IMR-90 (cell line): ENCODE data around the gene OSTF1. TPM values are rescaled to one million over a fixed set of nuclear protein-coding genes. Genes with fewer than 3 reads are reported as not detected.

Experiments
- ATAC-seq: fragments of 200-7000 bp; cut with Tn5 transposase; 2 replicates; pipeline ENCODE4 v1.9.1; 2020; ENCODE audit warnings: low read depth, mild to moderate bottlenecking, moderate library complexity
- BruUV-seq: library from RNA; stranded (reverse); fragments of 400-500 nt; replicated peaks from 2 replicates; lab custom pipeline; 2021; lab: Mats Ljungman, UMichigan
- CTCF ChIA-PET: fragments of 300-600 bp; formaldehyde crosslinking; extraction: SDS; loops from one replicate; lab custom pipeline; 2021; ENCODE audit warnings: antibody characterized with exemption; lab: Yijun Ruan, JAX
- POLR2A ChIA-PET: fragments of 300-600 bp; sonication (Branson Sonifier 250); formaldehyde crosslinking; loops from one replicate; lab custom pipeline; 2022; ENCODE audit warnings: antibody characterized with exemption; ENCODE audit not compliant: unreplicated experiment; lab: Charles Lee
- DNase-seq: peaks from one replicate; pipeline ENCODE4 v3.0.0; 2013
- H2AFZ ChIP-seq: replicated peaks from 2 replicates; pipeline ENCODE3; 2013; ENCODE audit warnings: low read length, mild to moderate bottlenecking; ENCODE audit not compliant: poor library complexity
- H2AK5ac ChIP-seq: 2 replicates; pipeline ENCODE4 v1.6.1; 2013; ENCODE audit warnings: low read depth, low read length, inconsistent platforms
- H2AK9ac ChIP-seq: replicated peaks from 2 replicates; pipeline ENCODE3; 2013; ENCODE audit warnings: mild to moderate bottlenecking, low read depth, low read length, moderate library complexity; ENCODE audit not compliant: poor library complexity
- H2BK120ac ChIP-seq: 2 replicates; pipeline ENCODE4 v1.6.1; 2013; ENCODE audit warnings: low read depth, low read length, inconsistent platforms
- H2BK15ac ChIP-seq: 3 replicates; pipeline ENCODE4 v1.6.1; 2013; ENCODE audit warnings: low read depth, low read length, inconsistent platforms
- H2BK20ac ChIP-seq: 2 replicates; pipeline ENCODE4 v1.6.1; 2013; ENCODE audit warnings: low read depth, mild to moderate bottlenecking, inconsistent platforms, low read length, moderate library complexity
- H2BK5ac ChIP-seq: 2 replicates; pipeline ENCODE4 v1.6.1; 2013; ENCODE audit warnings: mild to moderate bottlenecking, low read depth, low read length, inconsistent platforms; ENCODE audit not compliant: poor library complexity, severe bottlenecking
- H3K14ac ChIP-seq: replicated peaks from 2 replicates; pipeline ENCODE4 v1.6.1; 2013; ENCODE audit warnings: low read depth, low read length, inconsistent platforms
- H3K18ac ChIP-seq: 2 replicates; pipeline ENCODE4 v1.6.1; 2013; ENCODE audit warnings: low read depth, low read length, control low read depth
- H3K23ac ChIP-seq: 2 replicates; pipeline ENCODE4 v1.6.1; 2013; ENCODE audit warnings: low read depth, low read length, inconsistent platforms
- H3K27ac ChIP-seq: 2 replicates; pipeline ENCODE4 v1.5.1; 2013; ENCODE audit warnings: mild to moderate bottlenecking, control low read depth, low read length; ENCODE audit not compliant: insufficient read depth
- H3K27me3 ChIP-seq: 2 replicates; pipeline ENCODE4 v1.6.1; 2013; ENCODE audit warnings: low read length; ENCODE audit not compliant: control insufficient read depth, insufficient read depth
- H3K36me3 ChIP-seq: 2 replicates; pipeline ENCODE4 v1.6.1; 2013; ENCODE audit warnings: low read length, mixed read lengths; ENCODE audit not compliant: control insufficient read depth, insufficient read depth
- H3K4ac ChIP-seq: 2 replicates; pipeline ENCODE4 v1.6.1; 2013; ENCODE audit warnings: low read depth, low read length, inconsistent platforms
- H3K4me1 ChIP-seq: 2 replicates; pipeline ENCODE4 v1.6.1; 2013; ENCODE audit warnings: low read length, mixed read lengths; ENCODE audit not compliant: control insufficient read depth, insufficient read depth
- H3K4me2 ChIP-seq: 2 replicates; pipeline ENCODE4 v1.6.1; 2013; ENCODE audit warnings: low read depth, mild to moderate bottlenecking, control low read depth, low read length, moderate library complexity
- H3K4me3 ChIP-seq: 2 replicates; pipeline ENCODE4 v1.5.1; 2013; ENCODE audit warnings: low read depth, mild to moderate bottlenecking, control low read depth, low read length, moderate library complexity; ENCODE audit not compliant: insufficient read depth
- H3K56ac ChIP-seq: 2 replicates; pipeline ENCODE4 v1.6.1; 2013; ENCODE audit warnings: low read length, inconsistent platforms; ENCODE audit not compliant: insufficient read depth; ENCODE audit errors: extremely low read depth
- H3K79me1 ChIP-seq, 2 experiments: 2 replicates each; pipeline ENCODE4 v1.6.1; 2013; ENCODE audit warnings: low read length in 2 of 2, inconsistent platforms in 1 of 2, low read depth in 1 of 2
- H3K9ac ChIP-seq: 2 replicates; pipeline ENCODE4 v1.6.1; 2013; ENCODE audit warnings: low read depth, low read length, control low read depth
- H3K9me1 ChIP-seq: 2 replicates; pipeline ENCODE4 v1.6.1; 2013; ENCODE audit warnings: low read length, inconsistent platforms; ENCODE audit not compliant: insufficient read depth
- H3K9me3 ChIP-seq: 2 replicates; pipeline ENCODE4 v1.6.1; 2013; ENCODE audit warnings: low read length; ENCODE audit not compliant: control insufficient read depth, insufficient read depth
- H4K20me1 ChIP-seq: 2 replicates; pipeline ENCODE4 v1.6.1; 2013; ENCODE audit warnings: low read length, inconsistent platforms; ENCODE audit not compliant: insufficient read depth
- H4K5ac ChIP-seq: 2 replicates; pipeline ENCODE4 v1.6.1; 2013; ENCODE audit warnings: mild to moderate bottlenecking, low read depth, low read length, control low read depth
- H4K8ac ChIP-seq, 2 experiments: 2 replicates each; pipeline ENCODE4 v1.6.1; 2013; ENCODE audit warnings: low read depth in 2 of 2, low read length in 2 of 2, control low read depth in 1 of 2, inconsistent platforms in 1 of 2
- H4K91ac ChIP-seq: 2 replicates; pipeline ENCODE4 v1.6.1; 2013; ENCODE audit warnings: low read depth, low read length, inconsistent platforms; ENCODE audit not compliant: insufficient read depth
- CEBPB ChIP-seq: IDR thresholded peaks from 2 replicates; pipeline ENCODE4 v1.6.1; 2012; ENCODE audit warnings: low read depth, low read length, improper control_type of control experiment
- CHD1 ChIP-seq: IDR thresholded peaks from 2 replicates; pipeline ENCODE4 v1.6.1; 2012; ENCODE audit warnings: low read depth, low read length, improper control_type of control experiment
- FOS ChIP-seq: fragments of 150-350 bp; IDR thresholded peaks from 2 replicates; pipeline ENCODE4 v1.6.1; 2016; ENCODE audit warnings: low read depth, low read length
- POLR2A ChIP-seq: IDR thresholded peaks from 2 replicates; pipeline ENCODE4 v1.6.1; 2012; ENCODE audit warnings: mild to moderate bottlenecking, low read depth, low read length
- RCOR1 ChIP-seq: IDR thresholded peaks from 2 replicates; pipeline ENCODE4 v1.6.1; 2012; ENCODE audit warnings: mild to moderate bottlenecking, low read length, improper control_type of control experiment; ENCODE audit not compliant: insufficient replicate concordance
- WGBS, 2 experiments: methylation state at CpG; one replicate each; pipeline versions ENCODE4 v1.1.5 to v1.1.7; 2013; ENCODE audit warnings: missing lambda C conversion rate in 2 of 2; ENCODE audit not compliant: insufficient read length in 1 of 2; ENCODE audit errors: extremely low coverage in 2 of 2; 5-methylcytosine and 5-hydroxymethylcytosine counted together
- dilution Hi-C: fragments of 300-500 bp; cut with HindIII; formaldehyde crosslinking; loops from one replicate; pipeline ENCODE4 v1.14.3; 2018; ENCODE audit warnings: low sequenced_read_pairs; ENCODE audit not compliant: unreplicated experiment
- in situ Hi-C: fragments of 300-500 bp; cut with MboI; formaldehyde crosslinking; loops from 3 replicates; pipeline ENCODE4 v1.14.3; 2019; ENCODE audit warnings: low sequenced_read_pairs, inconsistent platforms, mixed read lengths
- intact Hi-C: fragments of 100-400 bp; cut with micrococcal nuclease; formaldehyde crosslinking; loops from 2 replicates; pipeline ENCODE4 v1.10.0; 2022
- polyA plus RNA-seq, 3 experiments: library from polyadenylated mRNA; depleted of rRNA; stranded (reverse); fragments of >200 nt; gene quantifications; 2 replicates each; pipeline ENCODE4 v1.2.3, GENCODE V29; 2012; ENCODE audit warnings: low replicate concordance in 1 of 3
- total RNA-seq: library from RNA; depleted of rRNA; stranded (reverse); fragments of >200 nt; gene quantifications from 2 replicates; pipeline ENCODE4 v1.2.3, GENCODE V29; 2012
- TF ChIP-seq, protein P1 (sequence below): fragments of 150-350 bp; IDR thresholded peaks from 2 replicates; pipeline ENCODE4 v1.6.1; 2016; ENCODE audit warnings: low read depth, mild to moderate bottlenecking, low read length, moderate library complexity, borderline replicate concordance
- TF ChIP-seq, protein P2 (sequence below): conservative IDR thresholded peaks from 2 replicates; pipeline ENCODE4 v1.5.1; 2012; ENCODE audit warnings: mild to moderate bottlenecking, low read depth, low read length, improper control_type of control experiment

OSTF1 gene
- total and polyA plus RNA-seq, 2 of the 4 experiments (the other 2 are of a cell fraction) = 17.1 to 41.6 TPM

DNA sequence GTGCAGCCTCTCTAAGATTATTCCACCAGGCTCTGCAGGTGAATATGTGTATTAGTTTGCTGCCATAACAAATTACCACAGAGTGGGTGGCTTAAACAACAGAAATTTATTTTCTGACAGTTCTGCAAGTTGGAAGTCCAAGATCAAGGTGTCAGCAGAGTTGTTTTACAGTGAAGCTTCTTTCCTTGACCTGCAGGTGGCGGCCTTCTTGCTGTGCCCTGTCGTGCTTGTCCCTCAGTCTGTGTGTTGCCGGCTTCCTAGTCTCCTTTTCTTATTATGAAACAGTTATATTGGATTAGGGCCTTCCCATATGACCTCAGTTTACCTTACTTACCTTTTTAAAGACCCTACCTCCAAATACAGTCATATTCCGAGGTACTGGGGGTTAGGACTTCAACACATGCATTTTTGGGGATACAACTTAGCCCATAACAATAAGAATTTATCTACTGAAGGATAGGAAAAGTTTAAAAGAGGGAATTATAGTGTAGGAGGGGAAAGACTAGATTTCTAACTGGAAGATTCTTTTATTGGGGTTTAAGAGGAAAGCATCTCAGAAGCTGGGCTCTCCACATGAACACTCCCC lies 97.4 kb downstream of the OSTF1 start:
- Histone ChIP-seq H3K4ac (no peak overlapping the region), H3K56ac (no peak overlapping the region), H3K79me1 (no peaks in the 10 kb centered on the region), H3K9ac (no peak overlapping the region), H4K91ac (no peak overlapping the region), H3K36me3 (no peaks in the 10 kb centered on the region), H2BK5ac (no peak overlapping the region), H2AFZ (no peak overlapping the region), H3K27me3 (no peaks in the 10 kb centered on the region; the same call in 1 of the 2 replicates), H4K5ac (no peak overlapping the region), H2AK9ac (no peak overlapping the region), H4K20me1 (no peaks in the 10 kb centered on the region), H3K9me1 (no peaks in the 10 kb centered on the region), H4K8ac (no peak overlapping the region), H3K4me3 (no peak overlapping the region), H3K18ac (no peak overlapping the region), H2AK5ac (no peak overlapping the region), H2BK20ac (no peak overlapping the region), H3K4me2 (no peak overlapping the region), H3K4me1 (no peaks in the 10 kb centered on the region), H3K23ac (no peak overlapping the region), H3K27ac (no peak overlapping the region), H2BK120ac (no peak overlapping the region), H3K9me3 (no peaks in the 10 kb centered on the region), H3K14ac (no peak overlapping the region), H2BK15ac (no peak overlapping the region)
- dilution Hi-C loops = no loop called here
- CTCF ChIA-PET = interaction anchor here (0.8 to 1.6 kb wide), 3 partner anchors 12 to 21 kb away, joined by 3 to 5 read pairs (median 3); no protein-coding TSS in a partner anchor
- in situ Hi-C loops = no loop called here
- BruUV-seq = no TSS peak
- POLR2A ChIA-PET = no interaction called here
- no peak for TF ChIP-seq CHD1
- TF ChIP-seq, protein P1, sequence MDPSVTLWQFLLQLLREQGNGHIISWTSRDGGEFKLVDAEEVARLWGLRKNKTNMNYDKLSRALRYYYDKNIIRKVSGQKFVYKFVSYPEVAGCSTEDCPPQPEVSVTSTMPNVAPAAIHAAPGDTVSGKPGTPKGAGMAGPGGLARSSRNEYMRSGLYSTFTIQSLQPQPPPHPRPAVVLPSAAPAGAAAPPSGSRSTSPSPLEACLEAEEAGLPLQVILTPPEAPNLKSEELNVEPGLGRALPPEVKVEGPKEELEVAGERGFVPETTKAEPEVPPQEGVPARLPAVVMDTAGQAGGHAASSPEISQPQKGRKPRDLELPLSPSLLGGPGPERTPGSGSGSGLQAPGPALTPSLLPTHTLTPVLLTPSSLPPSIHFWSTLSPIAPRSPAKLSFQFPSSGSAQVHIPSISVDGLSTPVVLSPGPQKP = no peak
- no peak for TF ChIP-seq CEBPB
- no peak for TF ChIP-seq RCOR1
- TF ChIP-seq FOS = no peak
- TF ChIP-seq, protein P2, sequence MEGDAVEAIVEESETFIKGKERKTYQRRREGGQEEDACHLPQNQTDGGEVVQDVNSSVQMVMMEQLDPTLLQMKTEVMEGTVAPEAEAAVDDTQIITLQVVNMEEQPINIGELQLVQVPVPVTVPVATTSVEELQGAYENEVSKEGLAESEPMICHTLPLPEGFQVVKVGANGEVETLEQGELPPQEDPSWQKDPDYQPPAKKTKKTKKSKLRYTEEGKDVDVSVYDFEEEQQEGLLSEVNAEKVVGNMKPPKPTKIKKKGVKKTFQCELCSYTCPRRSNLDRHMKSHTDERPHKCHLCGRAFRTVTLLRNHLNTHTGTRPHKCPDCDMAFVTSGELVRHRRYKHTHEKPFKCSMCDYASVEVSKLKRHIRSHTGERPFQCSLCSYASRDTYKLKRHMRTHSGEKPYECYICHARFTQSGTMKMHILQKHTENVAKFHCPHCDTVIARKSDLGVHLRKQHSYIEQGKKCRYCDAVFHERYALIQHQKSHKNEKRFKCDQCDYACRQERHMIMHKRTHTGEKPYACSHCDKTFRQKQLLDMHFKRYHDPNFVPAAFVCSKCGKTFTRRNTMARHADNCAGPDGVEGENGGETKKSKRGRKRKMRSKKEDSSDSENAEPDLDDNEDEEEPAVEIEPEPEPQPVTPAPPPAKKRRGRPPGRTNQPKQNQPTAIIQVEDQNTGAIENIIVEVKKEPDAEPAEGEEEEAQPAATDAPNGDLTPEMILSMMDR = peak; percentile 30; the same call in 1 of the 2 replicates
- TF ChIP-seq POLR2A = no peak
- intact Hi-C loops = loop anchor here (2.0 kb wide), 1 partner anchor 97 kb away; the partner anchor contains the start of genes NMRK1 and OSTF1
- DNase-seq (no peak), ATAC-seq (peak; percentile 49; the same call in 1 of the 2 replicates)
- no CpG with 5 or more reads among the region's 4 CpGs for WGBS, 2 experiments
